Iris pigment epithelial cell (primary cell): ENCODE measurements around the gene TPM4.

Source experiments
- DNase-seq: peaks from one replicate; pipeline ENCODE4 v3.0.0-alpha.2; 2011; ENCODE audit warnings: low read depth

The TPM4 gene

GRCh38 chr19:16127080-16127479 lies 50.8 kb downstream of the TPM4 start:
- no peak for DNase-seq

GRCh38 chr19:16127776-16128371 lies 51.6 kb downstream of the TPM4 start:
- DNase-seq = no peak

GRCh38 chr19:16131648-16132047 lies 55.4 kb downstream of the TPM4 start:
- no peak for DNase-seq

GRCh38 chr19:16133818-16134217 lies 57.5 kb downstream of the TPM4 start:
- DNase-seq = no peak

GRCh38 chr19:16134510-16134909 lies 58.2 kb downstream of the TPM4 start:
- no peak for DNase-seq

- DNase-seq = no peak
These were observed 59.3 kb downstream of the TPM4 start for GRCh38 chr19:16135430-16136127.

- DNase-seq = no peak
These were observed 60.1 kb downstream of the TPM4 start for GRCh38 chr19:16136185-16136999.

GRCh38 chr19:16139752-16140151 lies 63.5 kb downstream of the TPM4 start:
- no peak for DNase-seq

GRCh38 chr19:16141043-16141442 lies 64.7 kb downstream of the TPM4 start:
- no peak for DNase-seq

- no peak for DNase-seq
These were observed 65.8 kb downstream of the TPM4 start for GRCh38 chr19:16142032-16142580.

GRCh38 chr19:16143399-16144215 lies 67.3 kb downstream of the TPM4 start, which contains the start of gene HSH2D:
Gene HSH2D (plus strand): TSS chr19:16143685. CDS start chr19:16148751, 5,066 bp downstream.
- no peak for DNase-seq

- no peak for DNase-seq
These were observed 67.9 kb downstream of the TPM4 start for GRCh38 chr19:16144216-16144581.

- no peak for DNase-seq
These were observed 69.8 kb downstream of the TPM4 start for GRCh38 chr19:16146112-16146511.

- DNase-seq = no peak
These were observed 72.3 kb downstream of the TPM4 start for GRCh38 chr19:16148443-16149229.
